NCI-H510A (cell line): ENCODE measurements around the gene DYNLT2B.
"Not testable (repeated sequence)": the region's sequence is repeated elsewhere in the genome, so short reads cannot be mapped to it uniquely, and the experiment has no call there.

Experiments used
- DNase-seq: peaks from one replicate; lab custom pipeline; 2025; lab: John Stamatoyannopoulos, UW

DYNLT2B gene

DNA sequence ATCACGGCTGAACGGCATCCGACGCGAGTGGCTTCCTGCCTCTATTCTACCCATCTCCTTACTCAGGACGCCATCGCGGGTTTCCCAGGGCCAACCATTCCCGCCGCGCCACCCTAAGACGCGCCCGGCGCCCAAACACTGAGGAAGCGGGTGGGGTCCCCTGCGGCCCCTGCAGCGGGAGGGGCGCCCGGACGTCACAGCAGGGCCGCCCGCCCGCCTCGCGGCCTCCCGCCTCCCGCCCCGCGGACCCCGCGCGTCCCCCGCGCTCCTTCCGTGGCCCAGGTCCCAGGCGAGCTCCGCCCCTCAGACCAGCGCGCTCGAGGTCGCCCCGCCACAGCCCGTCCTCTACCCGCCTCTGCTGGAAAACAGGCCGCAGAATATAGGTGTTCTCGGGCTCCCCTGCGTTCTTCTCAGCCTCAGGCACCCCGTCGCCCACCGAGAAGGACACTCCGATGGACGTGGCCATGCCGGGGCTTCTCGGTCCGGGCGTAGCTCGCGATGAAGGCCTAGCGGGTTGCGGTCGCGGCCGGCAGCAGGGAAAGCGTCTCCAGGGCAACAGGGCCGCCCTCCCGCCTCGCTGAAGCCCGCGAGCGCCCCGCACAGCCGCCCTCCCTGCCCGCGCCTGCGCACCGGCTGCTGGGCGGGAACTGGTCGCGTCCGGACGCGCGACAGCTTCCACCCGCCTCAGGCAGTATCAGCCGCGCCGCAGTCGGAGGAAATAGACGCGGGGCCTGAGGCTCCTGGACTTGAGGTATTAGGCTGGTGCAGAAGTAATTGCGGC, at the start of gene DYNLT2B:
Gene DYNLT2B (minus strand): TSS at position 554 of the 781 bp plus-strand sequence. CDS start 88 bp downstream, at position 466.
- DNase-seq, result peak; percentile 75

DNA sequence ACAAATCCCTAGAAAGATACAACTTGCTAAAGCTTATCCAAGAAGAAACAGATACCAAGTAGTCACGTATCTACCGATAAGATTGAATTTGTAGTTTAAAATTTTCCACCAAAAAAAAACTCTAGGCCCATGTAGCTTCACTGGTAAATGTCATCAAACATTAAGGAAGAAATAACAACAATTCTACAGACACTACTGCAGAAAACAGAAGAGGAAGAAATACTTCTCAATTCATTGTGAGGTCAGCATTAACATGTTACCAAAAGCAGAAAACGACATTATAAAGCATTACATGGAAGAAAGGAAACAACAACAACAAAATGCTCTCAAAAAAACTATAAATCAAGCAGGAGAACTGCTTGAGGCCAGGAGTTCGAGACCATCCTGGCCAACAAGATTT, 47.7 kb upstream of the DYNLT2B start:
- no peak for DNase-seq

DNA sequence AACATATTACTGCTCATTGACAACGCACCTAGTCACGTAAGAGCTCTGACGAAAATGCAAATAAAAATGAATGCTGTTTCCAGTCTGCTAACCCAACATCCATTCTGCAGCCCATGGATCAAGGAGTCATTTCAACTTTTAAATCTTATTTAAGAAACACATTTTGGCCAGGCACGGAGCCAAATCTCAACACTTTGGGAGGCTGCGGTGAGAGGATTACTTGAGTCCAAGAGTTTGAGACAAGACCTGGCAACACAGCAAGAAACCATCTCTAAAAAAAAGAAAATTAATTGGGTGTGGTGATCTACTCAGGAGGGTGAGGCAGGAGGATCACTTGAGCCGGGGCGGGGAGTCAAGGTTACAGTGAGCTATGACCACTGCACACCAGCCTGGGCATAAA, 42.5 kb upstream of the DYNLT2B start:
- no peak for DNase-seq

DNA sequence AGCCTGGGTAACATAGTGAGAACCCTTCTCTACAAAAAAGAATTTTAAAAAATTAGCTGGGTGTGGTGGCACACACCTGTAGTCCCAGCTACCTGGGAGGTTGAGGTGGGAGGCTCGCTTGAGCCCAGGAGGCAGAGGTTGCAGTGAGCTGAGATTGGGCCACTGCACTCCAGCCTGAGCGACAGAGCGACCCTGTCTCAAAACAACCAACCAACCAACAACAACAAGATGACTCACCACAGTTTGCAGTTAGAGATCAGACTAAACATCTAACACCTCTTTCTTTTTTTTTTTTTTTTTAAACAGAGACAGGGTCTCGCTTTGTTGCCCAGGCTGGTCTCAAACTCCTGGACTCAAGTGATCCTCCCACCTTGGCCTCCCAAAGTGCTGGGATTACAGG, 40.5 kb upstream of the DYNLT2B start:
- DNase-seq, result not testable (repeated sequence)

DNA sequence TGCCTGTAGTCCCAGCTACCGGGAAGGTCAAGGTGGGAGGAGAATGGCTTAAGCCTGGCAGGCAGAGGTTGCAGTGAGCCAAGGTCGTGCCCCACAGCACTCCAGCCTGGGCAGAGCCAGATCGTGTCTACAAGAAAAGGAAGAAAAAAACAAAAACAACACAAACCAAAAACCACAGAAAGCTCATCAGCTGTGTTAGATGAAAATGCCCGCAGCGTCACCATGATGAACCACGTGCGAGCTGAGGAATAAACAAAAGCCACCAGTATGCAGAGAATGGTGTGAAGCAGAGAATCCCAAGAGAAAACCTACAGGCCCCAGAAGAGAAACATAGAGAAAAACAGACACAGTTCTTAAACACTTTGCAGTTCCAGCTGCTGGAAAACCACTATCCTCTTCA, 39.9 kb upstream of the DYNLT2B start:
- no peak for DNase-seq

DNA sequence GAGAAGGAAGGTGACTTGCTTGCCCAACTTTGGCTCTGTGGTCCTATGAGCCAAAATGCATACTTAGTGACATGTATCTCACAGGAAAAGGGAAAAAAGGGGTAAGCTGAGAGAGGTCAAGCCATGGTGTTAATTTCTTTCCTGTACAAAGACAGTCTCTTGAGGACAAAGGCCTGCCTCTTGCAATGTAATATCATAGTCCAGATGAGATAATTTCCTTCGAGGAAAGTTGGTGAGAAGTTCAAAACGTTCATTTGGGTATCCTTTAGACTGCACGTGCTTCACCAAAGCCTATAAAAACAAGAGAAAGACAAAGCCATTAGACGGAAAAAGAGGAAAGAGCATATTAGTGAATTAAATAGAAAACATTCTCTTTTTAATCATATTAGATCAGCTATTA, 38.5 kb upstream of the DYNLT2B start:
- DNase-seq, result no peak

DNA sequence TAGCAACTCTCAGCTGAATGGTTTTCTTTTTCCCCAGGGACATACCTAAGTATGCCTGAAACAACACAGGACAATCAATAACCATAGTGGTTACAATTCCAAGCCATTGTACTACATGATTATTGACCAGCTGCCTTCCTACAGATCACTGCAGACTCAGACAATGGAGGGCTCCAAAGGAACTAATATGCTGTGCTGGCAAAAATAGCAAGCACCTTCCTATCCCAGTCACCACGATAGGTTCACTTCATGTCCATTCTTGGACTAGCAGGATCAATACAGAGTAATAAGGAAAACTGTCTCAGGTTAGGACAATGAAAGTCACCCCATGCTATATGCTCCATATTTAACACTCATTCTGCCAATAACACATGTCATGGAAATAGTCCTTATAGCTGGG, 37.6 kb upstream of the DYNLT2B start:
- no peak for DNase-seq

DNA sequence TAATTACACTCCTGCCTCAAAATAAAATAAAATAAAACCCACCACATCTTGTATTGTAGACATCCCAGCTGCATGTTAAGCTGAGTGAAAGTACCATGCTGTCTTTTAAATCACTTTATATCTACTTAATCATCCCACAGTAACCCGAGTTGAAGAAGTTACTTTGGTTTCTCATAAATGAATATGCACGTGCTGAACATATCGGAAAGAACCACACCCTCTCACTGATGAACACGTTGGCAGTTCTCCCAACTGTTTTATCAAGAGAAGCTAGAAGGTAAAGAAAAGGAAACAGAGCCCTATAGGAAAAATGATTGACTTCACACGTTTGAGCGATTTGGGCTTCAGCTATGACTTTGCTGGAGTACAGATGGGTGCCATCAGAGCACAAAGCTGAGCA, 36.1 kb upstream of the DYNLT2B start:
- no peak for DNase-seq

DNA sequence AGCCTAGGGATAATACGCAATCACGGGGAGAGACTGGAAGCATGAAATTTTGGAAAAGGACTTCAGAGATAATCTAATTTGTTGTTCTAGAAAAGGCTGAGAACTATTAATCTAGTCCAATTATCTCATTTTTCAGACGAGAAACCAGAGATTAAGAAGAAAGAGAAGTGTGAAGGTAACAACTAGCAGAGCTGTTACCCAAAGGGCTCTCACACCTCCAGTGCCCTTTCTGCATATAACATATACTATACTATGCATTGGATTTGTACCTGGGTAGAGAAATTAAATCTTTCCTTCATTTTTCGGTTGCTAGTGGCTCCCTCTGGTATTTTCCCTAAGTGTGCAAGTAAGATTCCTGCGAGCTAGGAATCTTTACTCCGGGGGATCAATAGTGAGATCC, 33.5 kb upstream of the DYNLT2B start:
- DNase-seq, result no peak

DNA sequence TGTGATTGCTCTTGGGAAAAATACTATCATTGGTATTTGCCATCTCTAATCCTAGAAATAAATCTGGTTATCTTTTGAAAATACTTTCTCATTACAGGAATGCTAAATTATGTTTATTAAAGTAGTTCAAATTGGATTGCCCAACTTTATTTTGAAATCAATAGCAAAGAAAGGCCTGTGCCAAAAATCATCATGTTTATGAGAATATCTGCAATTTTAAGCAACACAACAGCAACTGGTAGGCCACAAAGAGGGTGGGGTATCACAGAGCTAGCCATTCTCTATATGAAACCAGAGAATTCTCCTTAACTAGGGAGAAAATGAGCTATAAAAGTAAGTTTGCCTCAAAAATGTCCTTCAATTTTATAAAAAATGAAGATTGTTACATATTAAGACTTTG, 32.0 kb upstream of the DYNLT2B start:
- DNase-seq, result no peak

DNA sequence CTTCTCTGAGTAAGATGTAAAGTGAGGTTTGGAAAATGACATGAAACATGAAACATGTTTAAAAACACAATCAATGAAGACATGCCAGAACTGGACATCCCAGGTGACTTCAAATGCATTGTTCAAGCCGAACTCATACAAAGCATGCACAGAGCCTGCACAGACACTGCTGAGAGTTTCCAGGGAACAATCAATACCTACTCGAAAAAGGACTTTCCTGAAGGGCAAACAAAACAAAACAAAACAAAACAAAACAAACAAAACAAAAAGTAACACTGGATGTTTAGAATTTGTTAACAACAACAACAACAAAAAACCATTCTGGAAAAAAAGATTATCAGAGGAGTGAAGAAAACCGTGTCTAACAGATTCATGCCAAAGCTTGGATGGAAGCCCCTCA, 30.7 kb upstream of the DYNLT2B start:
- DNase-seq, result no peak

DNA sequence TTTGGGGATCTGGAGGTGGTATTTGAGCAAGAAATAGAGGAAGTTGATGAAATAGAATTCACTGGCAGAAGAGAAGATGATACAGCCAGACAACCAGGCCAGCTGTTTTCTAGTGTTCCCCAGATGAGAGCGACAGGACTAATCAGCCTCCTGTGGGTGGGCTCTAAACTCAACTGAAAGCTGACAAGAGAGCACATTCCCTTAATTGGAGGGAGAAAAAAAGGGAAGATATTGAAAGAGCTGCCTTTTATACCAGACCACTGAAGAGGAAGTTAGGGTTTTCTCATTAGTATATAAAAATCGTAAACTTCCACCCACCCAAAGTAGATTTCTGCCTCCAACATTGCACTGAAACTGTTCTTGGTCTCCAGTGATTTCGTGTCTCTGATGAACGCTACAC, 26.6 kb upstream of the DYNLT2B start:
- DNase-seq, result no peak

DNA sequence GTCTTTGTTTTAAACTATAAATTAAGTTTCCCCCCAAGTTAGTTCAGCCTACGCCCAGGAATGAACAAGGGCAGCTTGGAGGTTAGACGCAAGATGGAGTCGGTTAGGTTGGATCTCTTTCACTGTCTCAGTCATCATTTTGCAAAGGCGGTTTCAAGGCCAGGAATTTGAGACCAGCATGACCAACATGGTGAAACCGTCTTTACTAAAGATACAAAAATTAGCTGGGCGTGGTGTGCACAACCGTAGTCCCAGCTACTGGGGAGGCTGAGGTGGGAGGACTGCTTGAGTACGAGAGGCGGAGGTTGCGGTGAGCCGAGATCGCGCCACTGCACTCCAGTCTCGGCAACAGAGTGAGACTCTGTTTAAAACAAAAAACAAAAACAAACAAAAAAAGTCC, 25.9 kb upstream of the DYNLT2B start:
- not testable (repeated sequence) for DNase-seq

DNA sequence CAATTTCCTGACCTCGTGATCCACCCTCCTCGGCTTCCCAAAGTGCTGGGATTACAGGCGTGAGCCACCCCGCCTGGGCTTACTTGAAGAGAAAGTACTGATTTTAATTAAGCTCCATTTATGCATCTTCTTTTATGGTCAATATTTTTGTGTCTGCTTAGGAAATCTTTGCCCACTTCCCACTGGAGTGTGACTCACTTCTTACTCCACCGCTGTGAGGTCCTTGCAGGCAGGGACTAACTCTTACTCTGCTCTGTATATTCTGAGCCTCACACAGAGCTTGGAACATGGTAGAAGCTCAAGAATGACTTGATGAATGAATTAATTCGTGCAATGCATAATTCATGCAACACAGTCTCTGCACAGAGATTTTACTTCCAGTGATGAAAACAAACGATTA, 23.1 kb upstream of the DYNLT2B start:
- no peak for DNase-seq

DNA sequence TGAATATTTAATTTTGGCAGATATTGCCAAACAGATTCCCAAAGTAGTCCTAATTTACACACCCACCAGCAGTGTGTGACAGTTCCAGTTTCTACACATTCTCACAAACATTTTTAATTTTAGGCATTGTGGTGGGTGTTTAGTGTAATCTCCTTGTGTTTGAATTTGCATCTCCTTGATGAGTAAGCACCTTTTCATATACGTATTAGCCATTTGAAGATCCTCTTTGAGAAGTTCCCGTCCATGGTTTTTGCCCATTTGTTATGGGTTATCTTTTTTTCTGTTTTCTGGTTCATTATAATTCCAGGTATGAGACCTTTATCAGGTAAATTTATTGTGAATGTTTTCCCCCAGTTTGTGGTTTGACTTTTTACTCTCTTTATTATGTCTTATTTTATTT, 22.4 kb upstream of the DYNLT2B start:
- DNase-seq, result no peak

DNA sequence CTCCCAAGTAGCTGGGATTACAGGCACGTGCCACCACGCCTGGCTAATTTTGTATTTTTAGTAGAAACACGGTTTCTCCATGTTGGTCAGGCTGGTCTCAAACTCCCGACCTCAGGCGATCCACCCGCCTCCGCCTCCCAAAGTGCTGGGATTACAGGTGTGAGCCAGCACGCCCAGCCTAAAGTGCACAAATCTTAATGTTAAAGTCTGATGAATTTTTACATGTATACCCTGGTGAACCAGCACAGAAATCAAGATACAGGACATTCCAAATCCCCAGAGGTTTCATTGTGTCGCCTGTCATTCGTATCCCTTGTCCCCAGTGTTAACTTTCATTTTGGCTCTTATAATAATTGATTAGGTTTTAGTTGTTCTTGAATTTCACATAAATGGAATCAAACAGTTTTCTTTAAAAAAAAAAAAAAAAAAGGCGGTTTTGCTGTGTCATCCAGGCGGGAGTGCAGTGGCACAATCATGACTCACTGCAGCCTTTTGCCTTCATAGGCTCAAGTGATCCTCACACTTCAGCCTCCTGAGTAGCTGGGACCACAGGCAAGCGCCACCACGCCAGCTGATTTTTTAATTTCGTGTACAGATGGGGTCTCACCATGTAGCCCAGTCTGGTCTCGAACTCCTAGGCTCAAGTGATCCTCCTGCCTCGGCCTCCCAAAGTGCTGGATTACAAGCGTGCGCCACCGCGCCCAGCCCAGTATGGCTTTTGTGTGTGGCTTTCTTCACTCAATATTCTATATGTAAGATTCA, 21.6 kb upstream of the DYNLT2B start:
- DNase-seq, result no peak

DNA sequence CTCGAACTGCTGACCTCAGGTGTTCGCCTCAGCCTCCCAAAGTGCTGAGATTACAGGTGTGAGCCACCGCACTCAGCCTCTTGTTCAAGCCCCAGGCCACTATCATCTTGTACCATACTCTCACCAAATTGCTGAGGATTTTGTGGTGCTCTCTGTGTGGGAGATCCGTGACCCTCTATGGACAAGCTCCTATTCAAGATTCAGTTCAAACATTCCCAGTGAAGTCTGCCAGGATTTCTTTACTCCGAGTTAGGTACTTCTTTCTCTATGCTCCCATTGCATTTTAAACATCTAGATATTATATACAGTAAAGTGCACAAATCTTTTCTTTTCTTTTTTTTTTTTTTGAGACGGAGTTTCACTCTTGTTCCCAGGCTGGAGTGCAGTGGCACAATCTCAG, 21.0 kb upstream of the DYNLT2B start:
- no peak for DNase-seq

DNA sequence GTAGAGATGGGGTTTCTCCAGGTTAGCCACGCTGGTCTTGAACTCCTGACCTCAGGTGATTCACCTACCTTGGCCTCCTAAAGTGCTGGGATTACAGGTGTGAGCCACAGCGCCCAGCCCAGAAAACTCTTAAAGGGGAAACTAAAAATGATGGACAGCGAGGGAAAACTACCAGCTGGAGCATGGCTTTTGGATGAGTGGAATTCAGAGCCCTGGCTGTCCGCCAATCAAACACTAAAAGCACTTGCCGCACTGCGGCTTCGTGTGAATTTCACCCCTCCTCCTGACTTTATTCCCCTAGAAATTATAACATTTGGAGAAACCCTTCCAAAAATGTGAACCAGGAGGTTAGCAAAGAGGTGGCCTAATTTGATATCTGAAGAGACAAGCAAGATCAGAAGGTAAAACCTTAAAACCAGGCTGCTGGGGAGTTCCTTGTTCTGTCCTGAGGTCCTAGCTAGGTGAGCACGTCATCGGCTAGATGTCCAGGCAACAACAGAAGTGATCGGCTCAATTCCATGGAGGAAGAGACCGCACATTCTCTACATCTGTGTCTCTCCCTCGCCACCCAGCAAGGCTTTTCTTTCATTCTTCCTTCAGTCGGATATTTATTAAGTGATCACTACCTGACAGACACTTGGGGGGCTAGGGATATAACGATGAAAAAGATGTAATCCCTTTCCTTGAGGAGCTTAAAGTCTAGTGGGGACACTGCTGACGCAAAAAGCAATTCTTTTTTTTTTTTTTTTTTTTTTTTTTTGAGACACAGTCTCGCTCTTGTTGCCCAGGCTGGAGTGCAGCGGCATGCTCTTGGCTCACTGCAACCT, 18.5 kb upstream of the DYNLT2B start:
- DNase-seq, result no peak

DNA sequence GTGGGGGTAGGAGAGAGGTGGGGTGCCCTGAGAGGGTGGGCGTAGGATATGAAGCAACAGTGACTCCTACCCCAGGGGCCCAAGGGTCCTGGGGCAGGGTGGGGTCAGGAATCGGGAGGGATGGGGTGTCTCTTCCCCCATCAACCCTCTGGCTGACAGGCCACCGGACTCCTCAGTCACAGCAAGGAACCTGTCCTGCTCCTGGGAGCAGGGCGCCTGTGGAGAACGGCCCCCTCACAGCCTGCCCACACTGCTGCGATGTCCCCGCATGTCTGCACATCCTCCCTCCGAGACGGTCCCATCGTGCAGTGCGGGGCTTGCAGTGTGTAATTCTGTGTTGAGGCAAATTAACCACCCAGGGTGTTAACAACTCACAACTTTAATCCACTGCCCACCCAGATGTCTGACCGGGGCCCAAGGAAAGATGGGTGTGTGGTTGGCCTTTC, 17.5 kb upstream of the DYNLT2B start:
- no peak for DNase-seq

DNA sequence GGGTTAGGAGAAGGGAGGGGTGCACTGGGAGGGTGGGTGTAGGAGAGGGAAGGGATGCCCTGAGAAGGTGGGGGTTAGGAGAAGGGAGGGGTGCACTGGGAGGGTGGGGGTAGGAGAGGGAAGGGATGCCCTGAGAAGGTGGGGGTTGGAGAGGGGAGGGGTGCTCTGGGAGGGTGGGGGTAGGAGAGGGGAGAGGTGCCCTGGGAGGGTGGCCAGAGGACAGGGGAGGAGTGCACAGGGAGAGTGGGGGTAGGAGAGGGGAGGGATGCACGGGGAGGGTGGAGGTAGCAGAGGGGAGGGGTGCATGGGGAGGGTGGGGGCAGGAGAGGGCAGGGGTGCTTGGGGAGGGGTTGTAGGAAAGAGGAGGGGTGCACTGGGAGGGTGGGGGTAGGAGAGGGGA, 16.9 kb upstream of the DYNLT2B start:
- DNase-seq, result no peak

DNA sequence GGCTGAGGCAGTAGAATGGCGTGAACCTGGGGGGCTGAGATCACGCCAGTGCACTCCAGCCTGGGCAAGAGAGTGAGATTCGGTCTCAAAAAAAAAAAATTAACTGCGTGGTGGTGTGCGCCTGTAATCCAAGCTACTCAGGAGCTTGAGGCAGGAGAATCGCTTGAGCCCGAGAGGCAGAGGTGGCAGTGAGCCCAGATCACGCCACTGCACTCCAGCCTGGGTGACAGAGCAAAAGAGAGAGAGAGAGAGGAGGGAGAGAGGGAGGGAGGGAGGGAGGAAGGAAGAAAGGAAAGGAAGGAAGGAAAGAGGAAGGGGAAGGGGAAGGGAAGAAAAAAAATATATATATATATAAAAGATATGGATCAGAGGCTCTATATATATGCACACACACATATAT, 14.1 kb upstream of the DYNLT2B start:
- DNase-seq, result no peak

DNA sequence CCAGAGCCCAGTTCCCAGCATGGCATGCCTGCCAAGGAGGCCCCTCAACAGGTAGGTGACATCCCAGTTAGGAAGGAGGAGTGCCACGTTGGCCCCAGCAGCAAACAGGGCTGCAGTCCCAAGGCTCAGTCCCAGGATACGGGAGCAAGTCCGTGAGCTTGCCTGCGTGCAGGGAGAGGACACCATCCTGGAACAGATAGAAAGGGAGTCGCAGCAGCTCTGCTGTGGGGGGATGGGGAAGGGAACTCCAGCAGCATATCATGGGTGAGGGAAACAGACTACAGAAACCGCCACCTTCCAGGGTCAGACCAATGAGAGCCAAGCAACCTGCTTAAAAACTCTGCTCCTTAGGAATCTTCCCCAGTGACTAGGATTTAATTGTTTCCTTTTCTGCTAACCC, 9.4 kb upstream of the DYNLT2B start:
- DNase-seq, result no peak

DNA sequence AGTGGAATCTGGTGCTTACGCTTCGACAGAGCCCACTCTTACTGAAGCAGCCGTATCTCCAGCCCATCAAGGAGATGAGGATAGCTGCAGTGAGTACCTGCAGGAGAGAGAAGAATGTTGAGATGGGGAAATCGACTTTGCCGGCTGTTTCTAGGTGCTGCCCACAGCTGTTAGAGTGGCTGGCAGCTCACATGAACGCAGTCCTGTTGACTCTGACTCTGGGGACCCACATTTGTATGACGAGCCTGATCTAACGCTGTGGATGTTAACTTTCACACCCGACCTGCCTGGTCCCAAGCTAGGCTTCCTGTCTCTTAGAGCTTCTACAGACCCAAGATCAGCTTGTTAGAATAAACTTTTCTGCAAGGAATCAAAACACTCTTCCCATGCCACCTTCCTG, 8.9 kb upstream of the DYNLT2B start:
- no peak for DNase-seq
